ENCODE results near the gene BYSL.

Gene BYSL

GRCh38 chr6:41874741-41875140 lies 46.6 kb upstream of the BYSL start:
- peaks cover 3% of the 10 kb centered on the region; the same call in 1 of the 2 replicates for H3K9me3 ChIP-seq (ENCODE audit: control insufficient read depth, insufficient read depth, low read length)
- H3K4me1 ChIP-seq (ENCODE audit: control insufficient read depth, low read length): peaks cover 47% of the 10 kb centered on the region
- no peak overlapping the region for H3K27ac ChIP-seq (ENCODE audit: low read depth, low read length)
- no peaks in the 10 kb centered on the region for H3K9me2 ChIP-seq (replicated peaks; ENCODE audit: control insufficient read depth, low read length)
- H4K20me1 ChIP-seq (ENCODE audit: control insufficient read depth, insufficient read depth, low read depth, low read length): no peaks in the 10 kb centered on the region
- H3F3A ChIP-seq (ENCODE audit: control insufficient read depth, insufficient read depth): no peaks in the 10 kb centered on the region
- H3K4me3 ChIP-seq (ENCODE audit: low read length): no peak overlapping the region
- TF ChIP-seq EZH2phosphoT487 (IDR thresholded peaks at IDR 0.05; ENCODE audit: borderline replicate concordance, low read length) (no peak), CTCF (IDR thresholded peaks at IDR 0.05; ENCODE audit: low read depth, low read length, poor library complexity, severe bottlenecking) (no peak)
- no peaks in the 10 kb centered on the region for H3K79me2 ChIP-seq (ENCODE audit: control insufficient read depth, low read length)
- no peaks in the 10 kb centered on the region for H3K27me3 ChIP-seq (ENCODE audit: control insufficient read depth, low read length)
- H3K4me2 ChIP-seq (ENCODE audit: low read length): peak overlapping the region; percentile 17; the same call in 1 of the 2 replicates
- H3K36me3 ChIP-seq (ENCODE audit: control insufficient read depth, low read length): peaks cover 7% of the 10 kb centered on the region

- H3K4me1 ChIP-seq (ENCODE audit: control insufficient read depth, low read length): peaks cover 24% of the 10 kb centered on the region
- no peaks in the 10 kb centered on the region for H3F3A ChIP-seq (ENCODE audit: control insufficient read depth, insufficient read depth)
- H3K27ac ChIP-seq (ENCODE audit: low read depth, low read length): no peak overlapping the region
- no peak overlapping the region for H3K4me2 ChIP-seq (ENCODE audit: low read length)
- H4K20me1 ChIP-seq (ENCODE audit: control insufficient read depth, insufficient read depth, low read depth, low read length): no peaks in the 10 kb centered on the region
- H3K9me3 ChIP-seq (ENCODE audit: control insufficient read depth, insufficient read depth, low read length): peaks cover under 1% of the 10 kb centered on the region; the same call in 1 of the 2 replicates
- peaks cover 4% of the 10 kb centered on the region; the same call in 1 of the 2 replicates for H3K36me3 ChIP-seq (ENCODE audit: control insufficient read depth, low read length)
- no peaks in the 10 kb centered on the region for H3K79me2 ChIP-seq (ENCODE audit: control insufficient read depth, low read length)
- H3K9me2 ChIP-seq (replicated peaks; ENCODE audit: control insufficient read depth, low read length): no peaks in the 10 kb centered on the region
- H3K4me3 ChIP-seq (ENCODE audit: low read length): no peak overlapping the region
- no peak for TF ChIP-seq CTCF (IDR thresholded peaks at IDR 0.05; ENCODE audit: low read depth, low read length, poor library complexity, severe bottlenecking)
- TF ChIP-seq EZH2phosphoT487 (IDR thresholded peaks at IDR 0.05; ENCODE audit: borderline replicate concordance, low read length): no peak
- H3K27me3 ChIP-seq (ENCODE audit: control insufficient read depth, low read length): no peaks in the 10 kb centered on the region
Measured at GRCh38 chr6:41877051-41877680, 44.1 kb upstream of the BYSL start.

GRCh38 chr6:41878246-41878645 lies 43.1 kb upstream of the BYSL start:
- no peaks in the 10 kb centered on the region for H3K9me2 ChIP-seq (replicated peaks; ENCODE audit: control insufficient read depth, low read length)
- no peak overlapping the region for H3K4me2 ChIP-seq (ENCODE audit: low read length)
- no peaks in the 10 kb centered on the region for H3K27me3 ChIP-seq (ENCODE audit: control insufficient read depth, low read length)
- no peaks in the 10 kb centered on the region for H3K9me3 ChIP-seq (ENCODE audit: control insufficient read depth, insufficient read depth, low read length)
- no peak overlapping the region for H3K4me3 ChIP-seq (ENCODE audit: low read length)
- H3K27ac ChIP-seq (ENCODE audit: low read depth, low read length): no peak overlapping the region
- H3K4me1 ChIP-seq (ENCODE audit: control insufficient read depth, low read length): peaks cover 19% of the 10 kb centered on the region
- H3F3A ChIP-seq (ENCODE audit: control insufficient read depth, insufficient read depth): no peaks in the 10 kb centered on the region
- H3K79me2 ChIP-seq (ENCODE audit: control insufficient read depth, low read length): no peaks in the 10 kb centered on the region
- H4K20me1 ChIP-seq (ENCODE audit: control insufficient read depth, insufficient read depth, low read depth, low read length): no peaks in the 10 kb centered on the region
- H3K36me3 ChIP-seq (ENCODE audit: control insufficient read depth, low read length): no peaks in the 10 kb centered on the region
- TF ChIP-seq EZH2phosphoT487 (IDR thresholded peaks at IDR 0.05; ENCODE audit: borderline replicate concordance, low read length) (no peak), CTCF (IDR thresholded peaks at IDR 0.05; ENCODE audit: low read depth, low read length, poor library complexity, severe bottlenecking) (no peak)
